Erythroblast (primary cell): Measurements from ENCODE around the gene ATG7.

Source experiments
- GATA1 ChIP-seq: IDR thresholded peaks from 2 replicates; pipeline ENCODE4 v1.6.1; 2011; ENCODE audit warnings: low read depth, mild to moderate bottlenecking, control low read depth, low read length, moderate library complexity
- POLR2A ChIP-seq: IDR thresholded peaks from 2 replicates; pipeline ENCODE4 v1.6.1; 2011; ENCODE audit warnings: mild to moderate bottlenecking, low read length

- TF ChIP-seq POLR2A, result no peak
- no peak for TF ChIP-seq GATA1
Measured at GRCh38 chr3:11568503-11569155, 296.4 kb downstream of the ATG7 start.
